Prostate gland (tissue), 2 donors: Measurements from ENCODE around the gene ESM1. TPM values are rescaled to one million over a fixed set of nuclear protein-coding genes. Genes with fewer than 3 reads are reported as not detected.

Experiments
- DNase-seq: peaks from one replicate; pipeline ENCODE4 v3.0.0-alpha.2; 2019; ENCODE audit warnings: low spot score
- H3K27ac ChIP-seq, 2 donors: fragments of 200-600 bp; sonication (generic); 2 replicates each; pipeline ENCODE4 v1.5.1; 2017 to 2019
- H3K27me3 ChIP-seq: fragments of 200-600 bp; sonication (generic); replicated peaks from 2 replicates; pipeline ENCODE4 v1.5.1; 2019; ENCODE audit not compliant: insufficient read depth
- H3K36me3 ChIP-seq, 2 donors: fragments of 200-600 bp; sonication (generic); 1 replicate in 1 of 2; 2 replicates in 1 of 2; pipeline versions ENCODE4 v1.5.1 to v1.8.1; 2017 to 2019
- H3K4me1 ChIP-seq: fragments of 200-600 bp; sonication (generic); replicated peaks from 2 replicates; pipeline ENCODE4 v1.5.1; 2019
- H3K4me3 ChIP-seq, 2 donors: fragments of 200-600 bp; sonication (generic); 2 replicates each; pipeline ENCODE4 v1.5.1; 2017 to 2019
- H3K9me3 ChIP-seq: fragments of 200-600 bp; sonication (generic); 2 replicates; pipeline ENCODE4 v1.5.1; 2017
- POLR2A ChIP-seq: fragments of 450-650 bp; IDR thresholded peaks from one replicate; pipeline ENCODE4 v1.6.1; 2016; ENCODE audit warnings: antibody characterized with exemption, mild to moderate bottlenecking
- POLR2AphosphoS5 ChIP-seq: sonication (generic); formaldehyde crosslinking; IDR thresholded peaks from one replicate; pipeline ENCODE4 v1.6.1; 2017; ENCODE audit warnings: antibody characterized with exemption
- WGBS: methylation state at CpG from one replicate; pipeline ENCODE4 v1.1.5; 2018; 5-methylcytosine and 5-hydroxymethylcytosine counted together
- intact Hi-C: fragments of 100-400 bp; cut with DNase I; formaldehyde crosslinking; loops from one replicate; pipeline ENCODE4 v1.14.2; 2022
- total RNA-seq, 2 donors: library from RNA; depleted of rRNA; stranded (reverse); fragments of >200 nt; gene quantifications; one replicate each; pipeline ENCODE4 v1.1.0, GENCODE V29; 2016
- TF ChIP-seq, protein P1 (sequence below), 4 experiments: fragments of 200-600 bp in 2 of 4; fragments of 450-650 bp in 2 of 4; sonication (generic) in 2 of 4; IDR thresholded peaks; 1 replicate in 3 of 4; 2 replicates in 1 of 4; pipeline ENCODE4 v1.5.1; 2016 to 2019; ENCODE audit warnings: antibody characterized with exemption in 4 of 4, mild to moderate bottlenecking in 2 of 4, moderate library complexity in 2 of 4

Gene ESM1
- total RNA-seq, 2 donors from 2014 or later = not detected

GRCh38 chr5:54942064-54942778, 43.2 kb downstream of the ESM1 start:
- Histone ChIP-seq H3K9me3 (no peaks in the 10 kb centered on the region), H3K27me3 (no peaks in the 10 kb centered on the region), H3K27ac (no peak overlapping the region), H3K36me3 (no peaks in the 10 kb centered on the region), H3K4me1 (no peaks in the 10 kb centered on the region), H3K4me3 (no peak overlapping the region)
- TF ChIP-seq POLR2A (no peak), POLR2AphosphoS5 (no peak)
- TF ChIP-seq, protein P1, sequence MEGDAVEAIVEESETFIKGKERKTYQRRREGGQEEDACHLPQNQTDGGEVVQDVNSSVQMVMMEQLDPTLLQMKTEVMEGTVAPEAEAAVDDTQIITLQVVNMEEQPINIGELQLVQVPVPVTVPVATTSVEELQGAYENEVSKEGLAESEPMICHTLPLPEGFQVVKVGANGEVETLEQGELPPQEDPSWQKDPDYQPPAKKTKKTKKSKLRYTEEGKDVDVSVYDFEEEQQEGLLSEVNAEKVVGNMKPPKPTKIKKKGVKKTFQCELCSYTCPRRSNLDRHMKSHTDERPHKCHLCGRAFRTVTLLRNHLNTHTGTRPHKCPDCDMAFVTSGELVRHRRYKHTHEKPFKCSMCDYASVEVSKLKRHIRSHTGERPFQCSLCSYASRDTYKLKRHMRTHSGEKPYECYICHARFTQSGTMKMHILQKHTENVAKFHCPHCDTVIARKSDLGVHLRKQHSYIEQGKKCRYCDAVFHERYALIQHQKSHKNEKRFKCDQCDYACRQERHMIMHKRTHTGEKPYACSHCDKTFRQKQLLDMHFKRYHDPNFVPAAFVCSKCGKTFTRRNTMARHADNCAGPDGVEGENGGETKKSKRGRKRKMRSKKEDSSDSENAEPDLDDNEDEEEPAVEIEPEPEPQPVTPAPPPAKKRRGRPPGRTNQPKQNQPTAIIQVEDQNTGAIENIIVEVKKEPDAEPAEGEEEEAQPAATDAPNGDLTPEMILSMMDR (IDR thresholded peaks at IDR 0.05) = no peak
- intact Hi-C loops = no loop called here
- no peak for DNase-seq
- 57% methylated on average over 9 of the region's 9 CpGs for WGBS

GRCh38 chr5:54936201-54936600, 49.2 kb downstream of the ESM1 start:
- Histone ChIP-seq H3K4me3 (no peak overlapping the region), H3K9me3 (no peaks in the 10 kb centered on the region), H3K27me3 (no peaks in the 10 kb centered on the region), H3K36me3 (no peaks in the 10 kb centered on the region), H3K4me1 (no peaks in the 10 kb centered on the region), H3K27ac (no peak overlapping the region)
- TF ChIP-seq, protein P1 (IDR thresholded peaks at IDR 0.05) = no peak
- TF ChIP-seq POLR2A = no peak
- TF ChIP-seq POLR2AphosphoS5 = no peak
- intact Hi-C loops = no loop called here
- DNase-seq = no peak
- WGBS = 52% methylated on average over 5 of the region's 5 CpGs

- no peak for DNase-seq
- H3K27me3 ChIP-seq = no peaks in the 10 kb centered on the region
- no peak overlapping the region for H3K27ac ChIP-seq
- intact Hi-C loops = no loop called here
- no peaks in the 10 kb centered on the region for H3K9me3 ChIP-seq
- H3K4me1 ChIP-seq = no peaks in the 10 kb centered on the region
- H3K4me3 ChIP-seq = no peak overlapping the region
- WGBS = 70% methylated on average over 6 of the region's 6 CpGs
- TF ChIP-seq POLR2A = no peak
- TF ChIP-seq, protein P1 (IDR thresholded peaks at IDR 0.05) = no peak
- TF ChIP-seq POLR2AphosphoS5 = no peak
- no peaks in the 10 kb centered on the region for H3K36me3 ChIP-seq
These were observed 52.6 kb downstream of the ESM1 start for GRCh38 chr5:54932789-54933188.

DNA sequence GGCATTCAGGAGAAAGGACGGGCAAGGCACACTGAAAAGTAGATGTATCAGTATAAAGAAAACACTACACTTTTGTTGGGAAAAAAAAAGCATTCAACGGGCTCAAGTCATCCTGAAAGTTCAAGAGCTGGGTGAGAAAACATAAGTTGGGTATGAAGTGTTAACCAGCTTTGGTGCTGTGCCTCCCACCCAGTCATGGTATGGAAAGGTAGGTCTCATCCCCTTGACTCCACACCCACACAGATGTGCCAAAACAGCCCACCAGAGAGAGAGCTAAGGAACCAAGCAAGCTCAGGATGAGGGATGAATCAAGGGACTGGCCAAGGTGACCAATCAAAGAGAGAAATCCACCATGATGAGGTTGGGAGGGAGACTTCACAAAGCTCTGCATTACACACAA, 54.7 kb downstream of the ESM1 start:
- no peak overlapping the region for H3K27ac ChIP-seq
- no peaks in the 10 kb centered on the region for H3K36me3 ChIP-seq
- DNase-seq = no peak
- no peaks in the 10 kb centered on the region for H3K27me3 ChIP-seq
- no peaks in the 10 kb centered on the region for H3K4me1 ChIP-seq
- TF ChIP-seq POLR2AphosphoS5 (no peak), POLR2A (no peak)
- TF ChIP-seq, protein P1 (IDR thresholded peaks at IDR 0.05) = no peak
- 92% methylated on average over 2 of the region's 2 CpGs for WGBS
- no peak overlapping the region for H3K4me3 ChIP-seq
- intact Hi-C loops = no loop called here
- H3K9me3 ChIP-seq = no peaks in the 10 kb centered on the region

Other genes starting within 250 kb of the ESM1 start
- gene GZMK, start 38.7 kb upstream of the ESM1 start, total RNA-seq = under 1 TPM in 1 of 2 donors, not detected in 1; 0.45 TPM
- under 1 TPM in 1 of 2 donors, not detected in 1; 0.36 TPM for gene GZMA, start 117.1 kb upstream of the ESM1 start, total RNA-seq
- 10 to 100 TPM in 1 of 2 donors, 1 to 10 TPM in 1; 8.4 to 16.0 TPM for gene GPX8, start 174.6 kb upstream of the ESM1 start, total RNA-seq
- 1 to 10 TPM in 1 of 2 donors, not detected in 1; 1.1 TPM for gene CDC20B, start 187.6 kb upstream of the ESM1 start, total RNA-seq
- under 1 TPM in 1 of 2 donors, not detected in 1; 0.80 TPM for gene MCIDAS, start 241.7 kb upstream of the ESM1 start, total RNA-seq
- gene CCNO, start 248.0 kb upstream of the ESM1 start, total RNA-seq = 1 to 10 TPM; 5.6 to 7.2 TPM